Measurements from ENCODE around the gene DHRS1.

The DHRS1 gene

DNA sequence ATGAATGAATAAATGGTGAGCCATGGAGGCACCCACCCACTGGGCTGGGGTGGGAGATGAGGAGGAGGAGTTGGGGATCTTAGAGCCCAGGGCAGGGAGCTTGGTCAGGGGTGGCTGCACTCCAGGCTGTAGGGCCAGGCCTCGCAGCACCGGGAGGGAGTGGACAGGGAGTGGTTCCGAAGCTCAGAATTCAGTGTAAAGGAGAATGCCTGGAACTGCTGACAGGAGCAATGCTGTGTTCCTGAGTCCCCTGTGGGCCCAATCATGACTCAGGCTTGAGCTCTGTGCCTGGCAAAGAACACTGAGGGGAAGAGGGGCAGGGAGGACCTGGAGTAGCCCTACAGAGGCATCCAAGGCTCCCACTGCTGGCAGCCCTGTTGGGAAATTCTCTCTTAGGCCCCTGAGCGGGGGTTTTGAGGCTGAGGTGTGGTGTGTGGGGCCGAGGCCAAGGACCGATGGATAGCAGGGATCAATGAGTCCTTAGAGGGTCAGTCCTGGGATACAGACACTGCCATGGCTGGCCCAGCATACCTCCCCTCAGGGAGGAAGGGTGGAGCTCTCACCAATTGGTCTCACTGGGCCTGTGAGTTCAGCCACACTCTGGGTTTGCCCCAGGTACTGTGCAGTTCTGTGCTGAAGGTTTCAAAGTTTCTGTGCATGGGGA lies 18.7 kb downstream of the DHRS1 start:
- DNase-seq, result no peak

DNA sequence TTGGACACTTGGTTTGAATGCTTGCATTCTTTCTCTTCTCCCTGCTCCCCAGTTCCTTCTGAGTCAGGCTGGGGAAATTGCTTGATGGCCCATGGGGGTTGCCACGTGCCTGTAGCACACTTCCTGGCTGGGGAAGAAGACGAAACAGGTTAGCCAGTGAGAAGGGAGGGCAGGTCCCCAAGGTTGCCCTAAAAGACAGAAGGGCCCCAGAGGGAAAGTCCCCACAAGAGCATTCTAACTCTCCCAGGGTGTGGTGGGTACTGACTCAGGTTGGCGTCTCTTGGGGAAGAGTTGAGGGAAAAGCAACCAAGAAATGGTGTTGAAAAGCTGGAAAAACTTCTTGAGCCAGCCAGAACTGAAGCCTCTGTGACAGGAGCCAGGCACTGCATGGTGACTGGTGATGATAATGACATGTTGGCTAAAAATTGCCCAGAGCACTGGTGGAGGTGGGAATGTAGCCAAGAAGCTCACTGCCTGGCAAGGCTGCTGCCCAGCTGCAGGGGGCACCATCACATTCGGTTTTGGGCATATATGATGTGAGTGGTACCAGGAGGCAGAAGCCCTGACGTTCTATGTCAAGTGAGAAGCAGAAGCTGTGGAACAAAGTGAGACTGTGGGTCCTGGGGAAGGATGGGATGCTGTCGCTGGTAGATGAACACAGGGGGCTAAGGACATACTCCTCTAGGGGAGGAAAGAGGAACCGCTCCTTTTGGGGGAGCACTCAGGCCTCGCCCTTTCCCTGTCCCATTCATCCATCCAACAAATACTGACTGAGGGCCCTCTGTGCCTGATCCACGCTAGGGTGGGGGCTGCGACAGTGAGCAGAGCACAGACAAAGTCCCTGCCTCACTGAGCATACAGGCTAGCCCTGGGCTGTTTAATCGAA lies 20.0 kb downstream of the DHRS1 start:
- peak; percentile 77 for DNase-seq

DNA sequence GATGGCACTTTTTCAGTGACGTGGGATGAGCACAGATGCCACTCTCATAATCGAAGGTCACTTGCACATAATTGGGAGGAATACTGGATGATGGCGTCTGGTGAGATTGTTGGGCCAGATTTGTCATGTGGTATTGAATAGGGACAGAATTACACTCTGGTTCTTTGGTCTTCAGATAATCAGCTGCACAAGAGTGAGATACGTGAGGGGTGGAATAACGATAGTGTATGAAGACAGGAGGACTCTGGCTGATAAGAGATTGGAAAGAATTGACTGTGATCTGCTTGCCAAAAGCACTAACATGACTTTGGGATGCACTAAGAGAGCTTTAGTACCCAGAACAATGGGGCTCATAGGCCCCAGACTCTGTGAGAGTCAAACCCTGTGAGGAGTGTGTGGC lies 21.2 kb downstream of the DHRS1 start:
- DNase-seq, result no peak

DNA sequence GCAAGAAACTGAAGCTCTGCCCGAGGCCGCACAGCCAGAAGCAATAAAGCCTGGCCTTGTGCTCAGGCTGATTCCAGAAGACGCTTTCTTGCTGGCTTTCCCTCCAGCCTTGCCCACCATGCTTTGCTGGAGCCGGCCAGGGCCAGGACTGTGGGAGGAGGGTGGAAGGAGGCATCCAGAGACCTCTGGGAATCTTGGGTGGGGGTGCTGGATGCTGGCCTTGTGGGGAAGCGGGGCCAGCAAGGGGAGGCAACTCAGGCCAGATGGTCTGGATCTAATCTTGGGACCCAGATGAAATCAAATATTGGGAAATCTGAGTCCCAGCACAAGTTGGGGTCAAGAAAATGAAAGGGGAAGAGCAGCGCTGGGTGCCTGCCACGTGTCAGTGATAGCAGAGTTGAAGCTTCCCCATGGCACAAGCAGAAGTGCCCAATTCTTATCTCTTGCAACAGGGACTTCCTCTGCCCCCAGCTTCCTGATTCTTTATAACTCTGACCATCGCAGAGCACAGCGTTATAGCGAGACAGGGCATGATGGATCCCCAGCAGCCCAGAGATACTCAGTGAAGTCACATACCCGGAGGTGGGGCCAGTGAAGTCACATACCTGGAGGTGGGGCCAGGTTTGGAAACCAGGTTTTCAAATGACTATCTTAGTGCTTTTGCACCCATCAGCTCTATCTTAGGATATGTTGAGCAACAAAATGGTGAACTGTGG lies 21.8 kb downstream of the DHRS1 start:
- DNase-seq, result no peak

DNA sequence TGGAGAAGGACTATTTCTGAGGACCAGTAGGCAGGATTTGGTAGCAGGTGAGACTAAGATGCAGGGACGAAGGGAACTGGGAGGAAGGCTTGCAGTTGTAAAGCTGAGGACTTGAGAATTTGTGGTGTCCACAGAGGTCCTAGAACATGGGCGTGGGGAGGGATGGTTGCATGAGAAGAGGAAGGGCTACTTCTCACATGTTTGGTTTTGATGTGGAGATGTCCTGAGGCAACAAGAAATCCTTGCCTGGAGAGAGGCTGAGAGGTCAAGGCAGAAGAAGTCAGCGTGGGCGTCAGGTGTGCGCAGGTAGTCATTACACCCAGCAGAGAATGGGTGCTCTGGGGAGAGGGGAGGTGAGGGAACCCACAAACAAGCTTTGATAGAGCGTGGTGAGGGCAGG lies 22.5 kb downstream of the DHRS1 start:
- DNase-seq, result no peak

DNA sequence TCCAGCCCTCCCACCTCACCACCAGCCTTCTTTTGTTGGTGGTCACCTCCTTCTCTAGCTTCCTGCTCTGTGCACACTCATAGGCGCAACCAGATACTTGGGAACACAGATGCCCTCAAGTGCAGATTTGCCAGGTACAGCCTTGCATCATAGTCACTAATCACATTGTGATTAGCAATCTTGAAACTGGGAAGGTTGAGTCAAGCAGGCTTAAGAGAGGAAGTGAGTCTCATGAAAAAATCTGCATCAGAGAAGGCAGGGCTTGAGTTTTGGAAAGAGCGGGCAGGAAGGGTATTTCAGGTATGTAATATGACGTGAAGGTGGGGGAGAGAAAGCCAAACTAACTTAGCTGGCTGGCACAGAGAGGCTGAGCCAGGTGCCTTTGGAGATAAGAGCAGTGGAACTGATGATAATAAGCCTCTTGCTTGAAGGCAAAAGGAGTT lies 25.5 kb downstream of the DHRS1 start:
- DNase-seq, result peak; percentile 32

DNA sequence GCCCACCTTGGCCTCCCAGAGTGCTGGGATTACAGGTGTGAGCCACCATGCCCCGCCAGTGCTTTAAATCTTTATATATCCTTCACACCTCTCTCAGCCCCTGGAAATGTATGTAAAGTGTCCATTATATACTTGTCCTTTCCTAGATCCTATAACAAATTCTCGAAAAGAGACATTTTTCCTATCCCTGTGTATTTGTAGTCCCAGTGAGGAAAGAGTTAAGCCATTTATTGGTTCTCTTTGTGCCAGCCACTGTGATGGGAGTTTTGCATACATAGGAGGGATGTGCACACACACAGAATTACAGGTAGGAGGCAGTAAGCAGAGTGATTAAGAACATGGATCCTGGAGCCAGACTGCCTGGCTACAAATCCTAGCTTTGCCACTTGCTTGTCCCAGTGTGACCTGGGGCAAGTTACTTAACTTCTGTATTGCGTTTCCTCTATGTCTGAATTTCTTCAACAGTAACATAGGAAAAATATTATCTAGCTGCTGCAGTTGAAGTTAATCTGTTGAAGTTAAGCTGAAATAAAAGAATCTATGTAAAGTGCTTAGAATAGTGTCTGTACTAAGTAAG lies 26.1 kb downstream of the DHRS1 start:
- no peak for DNase-seq

DNA sequence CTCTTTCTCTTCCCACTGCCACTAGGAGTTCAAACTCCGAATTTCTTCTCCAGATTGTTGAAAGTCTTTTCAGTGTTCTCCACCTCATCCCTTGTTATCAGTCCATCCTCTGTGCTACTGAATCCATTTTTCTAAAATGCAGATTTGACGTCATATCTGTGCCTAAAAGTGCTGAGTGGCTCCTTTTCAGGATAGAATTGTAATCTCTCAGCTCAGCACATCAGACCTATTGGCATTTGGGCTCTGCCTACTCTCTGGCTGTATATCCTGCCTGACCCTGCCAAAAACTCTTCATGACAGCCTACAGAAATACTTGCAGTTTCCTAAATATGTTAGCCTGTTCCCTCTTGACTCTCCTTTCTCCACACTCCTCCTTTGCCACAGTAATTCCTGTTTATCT lies 27.1 kb downstream of the DHRS1 start:
- DNase-seq, result no peak

DNA sequence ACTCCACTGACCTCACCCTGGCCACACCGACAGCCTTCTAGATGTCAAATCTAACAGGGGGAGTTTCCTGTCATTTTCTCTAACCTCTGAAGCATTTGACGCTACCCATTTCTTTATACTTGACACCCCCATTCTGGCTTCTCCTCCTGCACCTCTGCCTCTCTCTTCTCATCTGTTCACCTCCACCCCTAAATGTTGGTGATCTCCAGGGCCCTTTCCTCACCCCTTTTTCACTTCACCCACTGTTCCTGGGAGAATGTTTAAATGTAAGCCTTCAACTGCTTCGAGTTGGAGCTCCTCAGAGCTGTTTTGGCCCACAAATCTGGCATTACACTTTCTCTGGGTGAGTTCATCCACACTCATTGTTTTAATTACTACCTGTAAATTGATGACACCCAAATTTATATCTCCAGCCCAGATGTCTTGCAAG lies 27.7 kb downstream of the DHRS1 start:
- no peak for DNase-seq

DNA sequence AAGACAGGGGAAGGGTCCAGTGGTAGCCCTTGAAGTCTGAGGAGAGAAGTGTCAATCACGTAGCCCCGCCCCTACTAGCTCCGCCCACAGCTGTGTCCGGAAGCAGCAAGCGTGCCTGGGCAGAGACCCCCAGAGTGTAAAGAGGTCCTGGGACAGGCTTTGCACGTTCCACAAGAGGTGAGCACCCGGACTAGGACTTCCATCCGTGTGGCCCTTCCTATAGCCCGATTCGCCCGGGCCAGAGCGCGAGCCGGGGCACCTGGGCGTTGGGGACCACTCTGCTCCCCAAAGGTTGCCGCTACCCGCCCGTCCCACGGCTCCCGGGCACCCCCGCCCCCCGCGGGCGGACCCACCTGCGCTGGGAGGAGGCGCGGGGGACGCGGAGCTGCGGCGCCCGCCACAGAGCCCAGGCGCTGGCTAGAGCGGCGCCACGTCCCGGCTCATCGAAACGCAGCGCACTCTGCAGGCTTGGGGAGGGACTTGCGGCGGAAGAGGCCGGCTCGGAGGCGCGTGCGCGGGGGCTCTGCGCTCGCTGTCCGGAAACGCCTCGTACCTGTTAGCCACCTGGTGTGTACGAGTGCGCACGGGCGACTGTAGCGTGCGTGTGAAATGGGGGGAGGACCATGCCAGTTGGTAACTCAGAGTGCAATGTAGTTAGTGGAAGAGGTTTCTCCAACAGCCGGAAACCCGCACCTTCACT lies 28.3 kb downstream of the DHRS1 start, which contains the start of gene RABGGTA:
Gene RABGGTA, minus strand, starts transcription at position 464 of the 700 bp plus-strand sequence. CDS start 482 bp downstream, outside the sequence.
- peak; percentile 92 for DNase-seq

DNA sequence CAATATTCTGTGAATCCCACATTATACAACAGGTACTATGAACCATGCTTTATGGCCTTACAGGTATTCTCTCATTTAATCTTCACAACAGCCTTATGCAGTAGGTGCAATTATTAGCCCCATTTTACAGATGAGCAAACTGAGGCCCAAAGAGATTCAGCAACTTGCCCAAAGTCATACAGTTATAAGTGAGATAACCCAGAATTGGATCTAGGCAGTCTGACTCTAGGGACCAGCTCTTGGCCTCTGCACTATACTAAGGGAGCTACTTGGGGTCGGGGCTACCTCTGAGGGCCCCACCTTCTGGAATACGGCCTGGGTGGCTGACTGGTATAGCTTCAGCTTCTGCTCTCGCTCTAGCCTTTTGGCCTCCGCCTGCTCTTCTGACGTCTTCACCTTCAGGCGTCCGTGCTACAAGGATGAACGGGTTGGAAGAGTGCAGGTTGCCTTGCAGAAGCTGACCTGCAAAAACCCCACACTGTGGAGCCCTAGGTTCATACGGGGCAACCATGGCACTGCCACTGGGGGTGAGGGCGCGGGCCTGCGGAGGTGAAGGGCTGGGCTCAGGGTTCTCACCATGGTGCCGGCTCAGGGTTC lies 28.9 kb downstream of the DHRS1 start:
- DNase-seq, result peak; percentile 44

DNA sequence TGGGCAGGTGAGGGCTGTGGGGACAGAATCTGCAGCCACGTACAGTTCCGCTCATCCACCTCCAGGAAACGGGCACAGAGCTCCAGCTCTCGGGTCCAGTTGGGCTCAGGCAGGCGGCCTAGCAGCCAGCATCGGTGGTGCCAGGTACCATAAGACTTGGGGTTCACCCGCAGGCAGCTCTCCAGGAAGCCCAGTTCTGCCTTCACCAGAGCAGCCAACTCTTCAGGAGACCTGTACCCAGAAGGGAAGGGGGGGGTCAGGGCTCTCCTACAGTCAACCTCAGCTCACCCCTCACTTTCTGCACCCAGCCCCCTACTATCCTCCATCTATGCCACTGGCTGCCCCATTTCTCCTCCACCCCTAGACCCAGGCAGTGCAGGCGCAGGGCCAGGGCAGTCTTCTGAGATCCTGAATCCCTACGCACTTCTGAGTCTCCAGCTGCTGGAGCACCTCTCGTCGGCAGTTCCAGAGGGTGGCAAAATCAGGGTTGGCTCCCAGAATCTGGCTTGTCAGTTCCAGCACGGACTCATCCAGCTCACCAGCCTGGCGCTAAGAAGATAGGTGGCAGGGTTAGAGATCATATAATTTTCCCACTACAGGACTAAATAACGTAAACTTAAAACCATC lies 29.6 kb downstream of the DHRS1 start:
- no peak for DNase-seq

DNA sequence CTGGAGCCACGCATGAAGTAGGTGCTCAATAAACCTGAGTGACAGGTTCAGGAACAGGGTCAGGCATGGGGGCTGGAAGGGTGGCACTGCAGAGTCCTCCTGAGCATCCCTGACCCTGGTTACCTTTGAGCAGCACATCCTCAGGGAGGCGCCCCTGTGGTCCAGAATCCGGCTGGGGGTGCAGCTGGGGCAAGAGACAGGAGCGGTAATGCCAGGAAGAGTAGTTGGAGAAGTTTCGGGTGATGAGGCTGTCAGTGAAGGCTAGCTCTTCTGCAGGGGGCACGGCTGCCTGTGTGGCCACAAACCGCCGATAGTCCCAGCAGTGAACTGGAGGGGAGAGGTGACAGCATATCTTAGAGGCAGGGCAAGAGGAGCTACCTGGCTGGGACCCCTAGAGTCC lies 30.2 kb downstream of the DHRS1 start:
- DNase-seq, result no peak

DNA sequence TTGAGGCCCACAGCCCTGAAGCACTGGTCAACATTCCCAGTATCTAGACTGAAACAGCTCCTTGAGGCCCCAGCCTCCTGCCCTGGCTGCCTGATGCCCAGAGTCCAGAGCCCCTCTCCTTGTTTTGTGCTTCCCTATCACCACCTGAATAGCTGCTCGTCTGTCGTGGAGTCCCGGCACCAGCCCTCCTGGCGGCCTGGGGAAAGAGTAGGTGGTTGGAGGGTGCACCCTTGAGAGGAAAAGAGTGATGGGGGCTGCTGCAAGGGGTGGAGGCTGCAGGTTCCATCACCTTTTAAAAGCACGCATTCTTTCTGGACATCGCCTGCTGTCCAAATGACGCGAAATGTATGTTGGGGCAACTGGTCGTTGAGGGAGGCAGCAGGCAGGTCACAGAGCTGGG lies 31.4 kb downstream of the DHRS1 start:
- no peak for DNase-seq

DNA sequence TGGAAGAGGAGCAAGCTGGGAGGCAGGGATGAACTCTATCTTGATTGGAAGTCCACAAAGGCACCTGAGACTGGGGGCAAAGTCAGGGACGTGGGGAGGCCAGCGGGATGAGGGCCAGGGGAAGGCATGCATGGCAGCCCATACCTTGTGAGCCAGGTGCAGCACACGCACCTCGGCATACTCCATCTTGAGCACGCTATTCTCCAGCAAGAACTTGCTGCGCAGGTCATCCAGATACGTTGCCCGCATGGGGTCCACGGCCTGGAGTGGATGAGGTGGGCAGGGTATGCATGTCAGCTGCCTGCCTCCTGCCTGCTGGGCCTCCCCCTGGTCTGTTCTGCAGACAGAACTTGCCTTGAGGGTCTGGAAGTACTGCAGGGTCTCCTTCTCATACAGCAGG lies 32.1 kb downstream of the DHRS1 start:
- DNase-seq, result no peak

DNA sequence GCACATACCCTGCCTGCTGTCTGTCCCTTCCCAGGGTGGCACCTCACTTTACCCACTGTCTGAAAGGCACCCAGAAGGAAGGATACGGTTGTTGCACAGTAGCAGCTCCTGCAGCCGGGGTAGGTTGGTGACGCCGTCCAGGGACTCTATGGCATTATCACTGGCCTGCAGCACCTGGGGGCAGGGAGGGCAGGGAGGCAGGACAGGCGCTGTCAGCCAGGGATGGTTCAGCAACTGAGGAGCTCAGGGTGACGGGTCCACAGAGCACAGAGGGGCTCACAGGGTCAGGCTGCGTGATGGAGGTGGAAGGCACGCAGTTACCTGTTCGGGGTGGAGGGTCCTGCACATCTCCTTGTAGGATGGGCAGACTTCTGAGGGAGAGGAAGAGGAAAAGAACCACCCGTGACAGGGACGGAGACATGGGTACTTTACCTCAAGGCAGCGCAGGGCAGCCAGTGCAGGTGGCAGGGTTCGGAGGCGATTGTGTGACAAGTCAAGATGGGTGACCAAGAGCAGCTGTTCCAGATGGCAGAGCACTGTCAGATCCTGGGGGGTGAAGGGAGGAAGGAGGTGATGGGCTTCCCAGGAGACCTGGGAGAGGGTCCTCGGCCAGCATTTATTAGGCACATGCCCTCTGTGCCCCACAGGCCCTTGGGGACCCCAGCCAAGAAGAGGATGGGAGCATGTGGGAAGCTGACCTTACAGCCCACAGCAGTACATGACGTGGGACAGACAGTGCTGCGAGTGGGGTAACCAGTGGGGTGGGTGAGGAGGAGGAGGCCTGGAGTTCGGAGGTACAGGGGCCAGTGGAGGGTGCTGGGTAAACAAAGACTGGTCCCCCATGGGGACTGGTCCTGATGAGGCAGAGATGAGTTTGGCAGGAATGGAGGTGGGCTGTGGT lies 33.0 kb downstream of the DHRS1 start:
- DNase-seq, result no peak

DNA sequence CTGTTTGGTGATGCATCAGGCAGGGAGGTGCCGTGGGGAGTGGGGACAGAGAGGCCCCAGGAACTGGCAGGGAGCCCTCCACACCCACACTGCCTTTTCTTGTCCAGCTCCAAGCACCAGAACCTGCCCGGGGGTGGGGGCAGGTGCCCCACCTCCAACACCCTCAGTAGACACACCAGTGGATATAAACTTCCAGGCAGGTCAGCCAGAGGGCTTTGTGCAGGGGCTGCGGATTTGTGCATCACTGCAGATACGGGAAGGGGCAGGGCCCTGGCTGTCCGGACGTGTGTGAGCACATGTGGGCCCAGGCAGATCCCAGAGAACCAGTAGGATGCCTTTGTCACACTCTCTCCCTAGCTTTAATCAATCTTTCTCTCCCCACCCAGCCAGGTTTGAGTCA lies 35.3 kb downstream of the DHRS1 start:
- DNase-seq, result no peak

DNA sequence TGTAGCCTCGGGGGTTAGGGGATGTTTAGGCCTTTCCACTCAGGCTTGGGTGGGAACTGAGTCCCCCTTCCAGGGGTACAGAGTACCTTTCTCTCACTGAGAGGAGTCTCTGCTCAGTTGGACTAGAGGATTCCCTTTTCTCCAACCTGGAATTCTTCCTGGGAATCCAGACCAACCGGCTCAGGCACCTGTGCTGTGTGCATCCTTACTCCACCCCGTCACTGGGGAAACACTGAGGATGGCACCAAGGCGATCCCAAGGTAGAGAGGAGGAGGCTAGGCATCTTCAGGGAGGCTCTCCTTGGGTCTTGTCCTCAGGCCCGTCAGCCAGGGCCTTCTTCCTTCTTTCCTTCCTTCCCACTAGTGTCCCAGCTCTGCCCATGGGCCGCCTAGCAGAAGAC lies 35.7 kb downstream of the DHRS1 start:
- DNase-seq, result no peak

DNA sequence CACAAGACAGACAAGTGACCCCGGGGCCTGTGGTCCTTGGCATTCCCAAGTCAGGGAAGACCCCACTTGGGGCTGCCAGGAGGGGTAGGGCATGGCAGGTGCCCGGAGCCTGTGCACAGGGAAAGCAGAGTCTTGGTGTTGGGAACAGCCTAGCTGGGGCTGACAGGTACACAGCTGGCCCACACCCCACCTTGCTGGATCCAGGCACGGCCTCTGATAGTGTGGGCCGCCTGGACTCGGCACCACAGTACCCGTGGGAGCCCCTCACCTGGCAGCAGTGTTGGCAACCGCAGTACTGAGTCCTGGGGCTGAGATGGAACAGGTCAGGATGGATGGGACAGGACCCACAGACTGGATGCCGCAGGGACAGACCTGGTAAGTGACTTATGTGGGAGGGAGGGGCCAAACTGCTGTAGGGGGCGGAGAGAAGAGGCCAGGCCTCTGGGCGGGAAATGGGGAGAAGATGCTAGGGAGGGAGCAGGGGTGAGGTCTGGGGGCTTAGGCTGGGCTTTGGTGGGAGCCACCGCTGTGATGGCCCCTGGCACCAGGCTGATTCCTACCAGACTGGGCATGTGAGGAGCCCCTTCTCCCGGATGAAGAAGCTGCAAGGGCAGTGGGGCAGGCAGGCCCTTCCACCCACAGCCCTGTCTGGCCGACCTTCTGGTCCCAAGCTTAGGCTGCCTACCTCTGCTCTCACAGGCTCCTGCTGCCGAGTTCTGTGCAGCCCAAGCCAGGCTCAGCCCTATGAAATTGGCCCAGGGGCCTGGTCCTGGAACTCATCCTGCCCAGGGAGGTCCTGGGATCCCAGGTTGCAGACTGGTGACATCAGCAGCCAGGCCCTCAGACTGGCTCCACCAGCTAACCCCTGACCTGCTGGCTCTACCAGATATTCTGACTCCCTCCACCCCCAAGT lies 36.5 kb downstream of the DHRS1 start, which contains the start of gene TGM1:
Gene TGM1, minus strand, starts transcription at position 357 of the 913 bp plus-strand sequence. CDS start 825 bp downstream, outside the sequence.
- DNase-seq, result no peak

Measured in RPMI8226 (cell line).